Activated T-helper 1 cell treated with Interleukin-2 at 50 U/mL for 16 hours (primary cell): Measurements from ENCODE around the gene TP53BP2.
A peak's percentile ranks its signal among the peaks of the same experiment; 100 is the strongest.
"Not testable (repeated sequence)": the region's sequence is repeated elsewhere in the genome, so short reads cannot be mapped to it uniquely, and the experiment has no call there.

Experiments used
- DNase-seq: peaks from one replicate; pipeline ENCODE4 v3.0.0-alpha.2; 2020; ENCODE audit warnings: low read depth

Gene TP53BP2

DNA sequence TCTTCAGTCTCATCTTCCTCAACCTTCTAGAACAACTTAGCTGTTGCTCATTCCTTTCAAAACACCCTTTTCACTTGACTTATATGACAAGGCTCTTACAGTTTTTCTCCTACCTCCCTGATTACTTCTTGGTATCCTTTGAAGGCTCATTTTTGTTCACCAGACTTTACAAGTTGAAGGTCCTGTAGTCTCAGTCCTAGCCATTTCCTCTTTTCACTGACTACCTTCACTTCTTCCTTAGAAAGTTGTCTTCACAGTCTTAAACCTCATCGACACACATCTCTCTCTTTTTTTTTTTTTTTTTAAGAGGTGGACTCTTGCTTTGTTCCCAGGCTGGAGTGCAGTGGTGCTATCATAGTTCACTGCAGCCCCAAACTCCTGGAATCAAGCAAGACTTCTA, 6.6 kb upstream of the TP53BP2 start:
- DNase-seq = no peak

DNA sequence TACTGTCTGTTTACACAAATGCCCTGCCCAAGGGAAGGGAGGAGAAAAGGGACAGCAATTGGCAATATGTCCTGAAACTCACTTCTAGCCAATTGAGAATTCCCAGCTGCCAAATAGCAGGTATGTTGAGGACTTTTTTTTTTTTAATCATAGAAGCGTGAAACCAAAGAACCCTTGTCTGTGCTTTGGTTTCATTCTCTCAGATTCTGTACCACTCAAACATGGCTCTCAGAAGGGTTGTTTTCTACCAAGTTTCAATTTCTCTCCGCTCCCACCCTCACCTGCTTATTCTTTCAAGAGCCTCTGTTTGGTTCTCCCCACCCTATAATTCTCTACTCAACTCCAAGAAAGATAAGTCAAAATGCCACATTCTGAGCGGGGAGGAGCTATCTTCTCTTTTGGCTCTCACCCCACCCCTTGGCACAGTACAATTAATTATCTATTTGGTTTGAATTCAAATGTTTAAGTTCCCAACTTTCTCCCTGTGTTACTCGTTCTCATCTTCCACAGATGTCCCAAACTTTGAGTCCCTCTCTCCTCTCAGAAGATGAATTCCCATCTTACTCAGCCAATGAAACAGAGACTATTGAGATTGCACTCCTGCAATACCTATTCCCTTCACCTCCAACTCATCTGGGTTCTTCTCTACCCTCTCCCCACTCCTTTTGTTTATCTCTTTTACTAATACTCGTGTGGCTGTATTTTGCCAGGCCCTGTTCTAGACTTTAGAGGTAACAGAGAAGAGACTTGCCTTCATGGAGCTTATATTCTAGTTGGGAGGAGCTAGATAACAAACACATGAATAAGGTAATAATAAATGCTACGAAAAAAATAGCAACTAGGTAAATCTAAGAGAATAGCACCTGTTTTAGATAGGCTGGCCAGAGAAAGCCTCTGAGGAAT, 3.9 kb upstream of the TP53BP2 start:
- DNase-seq = no peak

DNA sequence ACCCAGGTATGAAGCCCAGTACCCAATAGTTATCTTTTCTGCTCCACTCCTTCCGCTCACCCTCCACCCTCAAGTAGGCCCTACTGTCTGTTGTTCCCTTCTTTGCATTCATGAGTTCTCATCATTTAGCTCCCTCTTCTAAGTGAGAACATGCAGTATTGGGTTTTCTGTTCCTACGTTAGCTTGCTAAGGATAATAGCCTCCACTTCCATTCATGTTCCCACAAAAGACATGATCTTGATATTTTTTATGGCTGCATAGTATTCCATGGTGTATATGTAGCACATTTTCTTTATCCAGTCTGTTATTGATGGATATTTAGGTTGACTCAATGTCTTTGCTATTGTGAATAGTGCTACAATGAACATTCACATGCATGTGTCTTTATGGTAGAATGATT, 2.8 kb upstream of the TP53BP2 start:
- DNase-seq = no peak

DNA sequence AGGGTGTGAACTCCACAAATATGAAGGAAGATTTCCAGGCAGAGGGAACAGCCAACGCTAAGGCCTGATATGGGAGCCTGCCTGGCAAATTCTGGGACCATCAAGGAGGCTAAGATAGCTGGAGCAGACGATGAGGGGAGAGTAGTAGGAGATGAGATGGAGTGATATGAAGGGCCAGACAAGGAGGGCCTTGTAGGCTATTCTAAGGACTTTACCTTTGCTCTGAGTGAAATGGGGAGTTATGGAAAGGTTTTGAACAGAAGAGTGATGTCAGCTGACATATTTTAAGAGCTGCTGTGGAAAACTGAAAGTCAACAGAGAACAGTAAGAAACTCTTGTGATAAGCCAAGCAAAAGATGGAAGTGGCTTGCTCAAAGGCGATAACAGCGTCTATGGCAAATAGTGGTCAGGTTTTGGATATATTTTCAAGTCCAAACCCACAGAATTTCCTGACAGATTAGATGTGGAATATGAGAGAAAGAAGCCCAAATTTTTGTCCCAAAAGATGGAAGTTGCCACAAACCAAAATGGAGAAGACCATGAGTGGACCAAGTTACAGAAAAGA, 2.1 kb upstream of the TP53BP2 start:
- no peak for DNase-seq

DNA sequence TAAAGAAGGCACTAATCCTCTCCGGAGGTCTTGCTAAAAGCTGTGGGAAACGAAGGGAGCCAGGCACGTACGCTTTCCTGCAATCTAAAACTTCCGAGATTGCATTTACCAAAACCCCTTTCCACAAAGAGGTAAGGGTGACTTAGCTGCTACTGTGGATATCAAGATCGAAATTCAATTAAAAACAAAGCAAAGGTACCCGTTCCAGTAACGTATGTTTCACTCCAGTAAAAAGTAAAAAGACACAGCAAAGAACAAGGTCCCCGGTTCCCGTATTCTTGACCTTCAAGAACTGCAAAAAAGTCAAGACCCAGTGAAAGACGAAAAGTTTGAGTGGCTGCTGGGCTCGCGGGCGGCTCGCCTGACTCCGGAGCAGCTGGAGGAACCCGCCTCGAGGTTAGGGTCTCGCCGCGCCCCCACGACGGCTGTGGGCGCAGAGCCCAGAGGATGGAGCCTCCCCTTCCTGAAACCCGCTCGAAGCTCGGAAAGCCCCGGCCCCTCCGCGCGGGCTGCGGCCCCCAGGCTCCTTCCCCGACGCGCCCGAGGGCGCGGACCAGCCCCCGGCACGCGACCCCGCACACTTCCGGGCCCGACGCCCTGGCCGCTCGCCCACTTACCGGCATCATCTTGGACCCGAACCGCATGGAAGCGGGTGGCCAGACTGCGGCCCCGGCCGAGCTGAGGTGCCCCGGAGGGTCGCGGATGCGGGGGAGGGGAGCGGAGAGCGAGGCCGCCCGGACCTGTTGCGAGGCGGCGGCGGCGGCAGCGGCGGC, 524 bp downstream of the TP53BP2 start:
- DNase-seq = peak; percentile 53

DNA sequence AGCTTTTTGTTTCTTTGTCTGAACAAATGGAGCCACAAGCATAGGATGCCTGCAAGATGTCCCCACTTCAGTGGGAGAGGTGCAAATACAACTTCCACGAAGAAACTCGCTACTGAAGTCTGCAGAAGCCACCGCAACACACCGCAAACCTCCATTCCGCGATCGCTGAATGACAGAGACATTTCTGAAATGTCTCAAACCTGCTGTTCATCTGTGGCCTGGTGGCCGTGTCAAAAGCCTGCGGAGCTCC, 1.0 kb downstream of the TP53BP2 start:
- DNase-seq = peak; percentile 13

DNA sequence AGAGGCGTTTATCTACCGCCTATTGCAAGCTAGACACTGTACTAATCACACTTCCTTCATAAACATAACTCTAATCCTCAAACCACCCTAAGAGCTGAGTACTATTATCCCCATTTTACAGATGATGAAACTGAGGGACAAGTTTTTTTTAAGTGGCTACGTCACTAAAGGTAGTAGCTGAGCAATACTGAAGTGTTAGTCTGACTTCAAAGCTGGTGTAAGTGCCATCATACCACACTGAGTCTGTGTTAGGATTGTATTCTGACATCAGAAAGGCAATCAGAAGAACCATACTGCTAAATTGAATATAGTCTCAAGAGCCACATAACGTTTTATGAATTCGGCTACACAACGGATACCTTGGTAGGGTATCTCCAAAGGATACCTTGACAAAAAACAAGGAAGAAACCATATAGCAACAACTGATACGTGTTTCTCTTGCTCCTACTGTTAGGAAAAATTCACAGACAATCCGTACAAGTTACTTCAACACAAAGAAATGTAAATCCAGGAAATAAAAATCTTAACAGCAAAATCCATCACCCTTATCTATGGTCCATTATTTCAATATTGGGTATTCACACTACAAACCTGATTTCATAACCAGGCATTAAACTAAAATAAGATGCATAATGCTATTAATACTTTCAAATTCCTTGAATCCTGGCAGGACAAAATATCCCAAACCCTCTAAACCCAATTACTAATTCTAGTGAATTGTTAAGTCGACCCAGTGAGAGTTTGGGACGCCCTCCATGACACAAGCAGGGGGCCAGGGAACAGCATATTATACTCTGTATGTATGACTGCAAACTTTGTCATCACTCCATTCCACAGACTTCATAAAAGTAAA, 1.6 kb downstream of the TP53BP2 start:
- DNase-seq = no peak

DNA sequence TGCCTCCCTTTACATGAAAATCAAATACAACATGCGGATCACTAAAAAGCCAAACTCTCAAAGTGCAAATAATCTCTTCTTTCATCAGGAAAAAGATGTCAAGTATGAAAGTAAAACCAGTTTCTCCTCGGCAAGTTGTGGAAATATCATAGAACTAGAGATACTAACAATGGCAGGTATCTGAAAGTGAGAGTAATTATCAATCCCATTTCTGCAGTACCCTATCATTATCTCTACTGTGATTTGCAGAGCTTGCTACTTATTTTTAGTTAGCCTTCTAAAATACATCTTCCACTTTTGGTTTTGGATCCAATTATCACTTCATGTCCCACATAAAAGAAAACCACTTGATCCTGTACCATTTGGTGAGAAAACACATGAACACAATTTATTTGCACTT, 3.0 kb downstream of the TP53BP2 start:
- no peak for DNase-seq

DNA sequence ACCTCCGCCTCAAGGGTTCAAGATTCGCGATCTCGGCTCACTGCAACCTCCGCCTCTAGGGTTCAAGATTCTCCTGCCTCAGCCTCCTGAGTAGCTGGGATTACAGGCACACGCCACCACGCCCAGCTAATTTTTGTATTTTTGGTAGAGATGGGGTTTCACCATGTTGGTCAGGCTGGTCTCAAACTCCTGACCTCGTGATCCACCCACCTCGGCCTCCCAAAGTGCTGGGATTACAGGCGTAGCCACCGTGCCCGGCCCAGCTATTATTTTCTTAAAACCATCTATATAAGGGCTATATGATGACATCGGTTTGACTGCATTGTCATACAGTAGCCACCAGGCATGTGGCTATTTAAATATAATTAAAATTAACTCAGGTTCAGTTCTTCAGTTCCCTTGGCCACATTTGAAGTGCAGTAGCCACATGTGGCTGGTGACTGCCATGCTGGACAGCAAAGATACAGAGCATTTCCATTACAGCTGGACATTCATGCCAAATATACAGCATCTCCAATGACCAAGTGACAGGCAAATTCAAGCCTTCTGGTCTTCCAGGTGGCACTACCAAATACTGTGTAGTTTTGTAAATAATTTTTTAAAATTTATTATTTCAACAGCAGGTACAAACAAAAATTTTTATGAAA, 3.6 kb downstream of the TP53BP2 start:
- DNase-seq = not testable (repeated sequence)

DNA sequence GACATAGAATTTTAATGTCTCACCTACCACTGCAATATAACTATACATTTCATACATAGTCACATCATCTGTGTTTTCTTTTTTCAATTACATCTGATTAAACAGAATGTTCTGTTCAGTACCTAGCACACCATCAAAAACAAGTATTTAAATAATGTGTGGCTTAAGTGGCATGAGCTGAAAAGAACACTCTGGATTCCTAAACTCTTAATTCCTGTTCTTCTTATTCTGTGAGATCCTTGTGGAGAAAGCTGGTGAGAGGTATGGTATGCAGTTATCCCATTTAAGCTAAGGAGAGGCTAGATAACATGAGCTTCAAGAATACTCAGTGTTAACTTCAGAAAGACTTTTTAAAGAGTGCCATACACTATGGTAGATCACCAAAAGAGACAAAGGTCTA, 5.5 kb downstream of the TP53BP2 start:
- DNase-seq = no peak

DNA sequence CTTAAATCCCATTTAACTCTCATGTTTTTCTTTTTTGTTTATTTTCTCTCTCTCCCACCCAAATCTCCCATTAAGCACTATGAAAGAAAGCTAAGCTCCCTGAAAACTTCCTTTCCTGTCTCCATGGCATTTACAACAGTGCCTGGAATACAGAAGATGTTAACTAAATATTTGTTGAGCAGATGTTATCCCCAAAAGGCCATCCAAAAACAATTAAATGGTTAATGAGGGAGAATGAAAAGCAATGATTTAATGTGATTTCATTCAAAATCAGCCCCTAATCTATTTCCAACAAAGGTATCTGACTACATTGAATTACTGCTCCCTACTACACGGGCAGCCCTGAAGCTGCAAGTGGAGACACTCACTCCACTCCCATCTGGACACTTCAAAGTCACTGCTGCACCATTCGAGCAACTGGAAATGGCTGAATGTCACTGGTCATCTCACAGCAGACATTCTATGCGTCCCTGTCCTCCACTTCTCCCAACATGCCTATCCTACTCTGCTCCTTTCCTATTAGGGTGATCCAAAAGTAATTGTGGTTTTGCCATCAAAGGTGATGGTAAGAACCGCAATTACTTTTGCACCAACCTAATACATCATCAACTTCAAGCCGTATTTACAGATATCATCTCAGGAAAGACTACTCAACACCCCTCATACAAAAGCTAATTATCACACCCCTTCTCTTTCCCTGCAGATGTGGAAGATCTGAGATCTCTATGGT, 7.5 kb downstream of the TP53BP2 start:
- DNase-seq = no peak

DNA sequence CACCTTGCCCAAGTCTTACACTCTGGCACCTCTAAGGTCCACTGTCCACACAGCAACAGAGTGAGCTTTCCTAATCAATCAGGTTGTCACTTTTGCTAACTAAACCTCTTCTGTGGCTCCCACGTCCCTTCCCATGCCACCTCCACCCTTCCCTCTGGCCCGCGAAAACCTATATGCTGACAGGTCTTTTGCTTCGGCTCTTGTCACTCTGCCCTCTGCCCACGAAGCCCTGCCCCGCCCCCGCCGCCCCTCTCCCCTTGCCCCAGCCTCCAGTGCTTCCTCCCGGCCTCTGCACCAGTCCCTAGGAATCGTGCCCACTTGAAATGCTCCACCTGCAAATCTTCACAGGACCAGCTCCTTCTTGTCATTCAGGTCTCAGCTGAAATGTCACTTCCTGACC, 8.1 kb downstream of the TP53BP2 start:
- no peak for DNase-seq

DNA sequence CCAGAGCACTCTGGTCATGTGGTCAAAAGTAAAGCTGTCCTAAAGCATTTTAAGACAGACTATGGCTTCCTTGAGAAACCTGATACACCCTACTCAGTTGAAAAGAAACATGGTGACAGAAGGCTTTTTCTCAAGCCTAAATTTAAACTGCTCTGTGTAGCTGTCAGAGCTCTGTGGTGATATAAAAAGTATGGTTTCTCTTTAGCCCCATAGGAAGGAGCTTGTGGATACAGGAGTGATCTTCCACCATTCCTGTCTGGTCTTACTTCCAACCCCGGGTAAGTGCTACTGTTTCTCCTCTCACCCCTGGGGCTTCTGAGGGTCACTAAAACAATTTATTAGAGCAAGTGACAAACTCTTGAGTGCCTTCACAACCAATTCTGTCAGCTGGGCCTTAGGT, 8.5 kb downstream of the TP53BP2 start:
- no peak for DNase-seq

DNA sequence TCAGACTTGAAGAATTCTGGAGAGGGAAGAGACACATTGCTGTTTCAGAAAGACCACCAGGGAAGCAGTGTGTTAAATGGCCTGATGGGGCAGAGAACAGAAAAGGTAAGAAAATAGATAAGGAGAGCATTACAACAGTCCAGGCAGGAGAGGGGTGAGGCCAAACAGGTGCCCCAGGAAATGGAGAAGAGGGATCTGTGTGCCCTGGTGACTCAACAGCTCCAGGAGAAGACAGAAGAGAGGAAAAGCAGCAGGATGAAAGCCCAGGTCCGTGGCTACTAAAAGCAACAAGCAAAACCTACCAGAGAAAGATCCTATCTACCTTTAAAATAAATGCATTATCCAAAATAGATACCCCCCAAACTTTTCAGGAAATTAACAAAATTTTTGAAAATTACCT, 9.2 kb downstream of the TP53BP2 start:
- DNase-seq = no peak

DNA sequence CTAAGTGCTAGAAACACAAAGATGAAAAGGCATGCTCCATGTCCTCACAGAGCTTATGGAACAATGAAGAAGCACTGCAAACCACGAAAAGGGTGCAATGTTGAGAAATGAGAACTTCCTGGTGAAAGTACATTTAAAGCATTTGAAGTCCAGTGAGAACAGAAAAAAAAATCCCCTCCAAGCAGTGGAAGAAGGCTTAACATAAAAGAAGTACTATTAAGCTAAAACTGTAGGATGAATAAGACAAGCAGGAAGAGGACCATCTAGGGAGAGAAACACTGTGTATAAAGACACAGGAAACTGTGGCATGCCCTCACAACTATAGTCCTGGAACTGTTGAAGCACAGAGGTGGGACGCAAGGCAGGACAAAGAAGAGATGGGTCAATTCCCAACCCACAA, 10.0 kb downstream of the TP53BP2 start:
- DNase-seq = no peak

DNA sequence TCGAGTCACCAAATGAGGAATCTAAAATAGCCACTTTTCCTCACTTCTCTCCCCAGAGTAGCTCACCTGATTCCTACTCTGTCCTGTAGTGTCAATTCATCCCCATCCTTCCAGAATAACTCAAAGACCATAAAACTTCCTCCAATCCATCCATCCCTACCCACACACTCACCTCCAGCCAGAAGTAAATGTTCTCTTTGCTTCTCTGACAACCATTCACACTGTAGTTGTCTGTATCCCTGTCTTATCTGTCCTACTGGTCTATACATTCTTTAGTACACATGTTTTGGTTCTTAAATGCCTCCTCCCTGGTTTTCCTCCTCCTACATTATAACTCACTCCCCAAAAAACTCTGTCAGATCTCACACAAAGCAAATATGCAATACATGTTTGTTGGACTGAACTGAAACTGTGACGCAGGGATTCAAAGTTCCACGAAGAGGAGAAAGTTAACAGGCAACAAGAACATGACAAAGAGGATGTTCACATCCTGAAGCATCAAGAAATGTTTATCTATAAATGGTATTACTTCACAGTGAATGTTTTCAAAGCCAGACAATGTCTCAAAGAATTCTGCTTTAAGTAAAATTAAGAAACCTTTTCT, 11.0 kb downstream of the TP53BP2 start:
- no peak for DNase-seq

DNA sequence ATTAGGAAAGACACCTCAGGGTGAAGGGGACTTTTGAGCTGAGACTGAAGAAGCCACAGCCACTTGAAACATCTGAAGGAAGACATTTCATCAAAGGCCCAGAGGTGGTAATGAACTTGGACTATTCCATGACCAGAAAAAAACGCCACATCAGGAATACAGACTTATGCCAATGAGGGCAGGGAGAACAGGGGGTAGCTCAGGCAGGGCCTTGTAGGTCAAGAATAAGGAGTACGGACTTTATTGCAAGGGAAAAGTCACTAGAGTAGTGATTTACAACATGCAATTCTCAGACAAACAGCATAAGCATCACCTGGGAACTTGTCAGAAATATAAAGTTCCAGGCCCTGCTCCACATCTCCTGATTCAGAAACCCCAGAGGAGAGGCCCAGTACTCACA, 11.8 kb downstream of the TP53BP2 start:
- DNase-seq = no peak

DNA sequence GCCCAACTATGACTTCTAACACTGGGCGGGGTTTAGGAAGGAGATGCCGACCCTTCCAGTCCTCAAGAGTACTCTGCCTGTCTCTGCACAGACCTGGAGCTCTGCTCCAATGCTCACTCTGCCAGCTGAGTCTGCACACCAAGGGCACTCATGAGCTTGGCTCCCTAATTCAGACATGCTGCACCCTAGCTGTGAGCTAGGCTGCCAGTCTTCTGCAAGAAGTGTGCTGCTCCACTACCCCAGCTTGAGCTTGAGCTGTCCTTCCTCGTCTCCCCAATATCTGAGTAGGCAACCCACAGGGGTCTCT, 13.2 kb downstream of the TP53BP2 start:
- DNase-seq = no peak

DNA sequence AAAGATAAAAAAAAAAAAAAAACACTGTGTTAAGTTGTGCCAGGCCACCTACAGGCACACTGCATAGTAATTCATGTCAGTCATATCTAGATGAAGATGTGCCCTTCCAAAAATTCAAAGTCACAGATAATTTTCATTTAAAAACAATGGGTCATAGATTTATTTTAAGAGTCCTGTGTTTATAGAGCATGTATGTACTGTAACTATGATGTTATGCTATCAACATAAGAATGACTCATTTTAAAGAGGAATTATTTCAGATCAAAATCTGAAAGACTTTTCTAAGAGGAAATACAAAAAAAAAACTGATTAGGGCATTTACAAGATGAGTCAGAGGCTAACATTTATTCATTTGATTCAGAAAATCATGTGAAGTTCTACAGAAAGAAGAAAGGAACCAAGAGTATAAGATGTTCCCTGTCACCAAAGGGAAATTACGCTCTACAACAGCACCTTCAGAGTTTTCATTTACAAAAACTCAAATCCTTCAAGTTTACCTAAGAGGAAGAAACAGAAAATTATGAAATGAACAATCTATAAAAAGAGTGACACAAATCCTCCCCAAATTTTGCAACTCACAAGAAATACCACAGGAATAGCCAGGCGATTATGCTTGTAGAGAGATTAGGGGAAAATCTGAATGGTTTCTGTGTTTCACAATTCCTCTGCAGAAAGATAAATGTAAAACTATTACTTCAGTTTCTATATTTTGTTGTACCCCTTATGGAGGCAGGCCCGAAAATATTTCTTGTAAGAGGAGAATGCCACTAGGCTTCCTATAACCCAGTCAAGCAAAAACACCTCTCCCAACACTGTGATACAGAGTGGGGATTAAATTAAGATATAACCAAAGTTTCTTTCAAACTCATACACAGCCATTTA, 13.8 kb downstream of the TP53BP2 start:
- no peak for DNase-seq

DNA sequence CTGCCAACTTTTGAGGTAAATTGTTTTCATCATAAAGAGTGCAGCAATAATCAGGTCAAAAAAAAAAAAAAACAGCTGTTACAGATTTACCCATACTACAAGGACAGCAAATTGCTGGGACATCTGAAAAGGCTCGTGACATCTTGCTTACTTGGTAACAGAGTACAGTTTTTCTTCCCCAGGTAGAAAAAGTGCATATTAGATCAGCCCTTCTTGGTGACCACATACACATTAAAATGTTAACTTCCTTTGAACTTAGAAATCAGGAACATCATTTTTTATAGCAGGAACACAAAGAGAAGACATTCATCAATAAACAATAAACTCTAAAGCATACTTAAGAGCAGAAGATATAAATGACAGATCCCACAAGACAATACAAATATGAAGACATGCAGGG, 16.1 kb downstream of the TP53BP2 start:
- DNase-seq = no peak
